ENCODE measurements around the gene MMEL1. TPM values are rescaled to one million over a fixed set of nuclear protein-coding genes. Genes with fewer than 3 reads are reported as not detected.
A peak's percentile ranks its signal among the peaks of the same experiment; 100 is the strongest.

The MMEL1 gene
- total RNA-seq, 1 experiment from 2014 or later, result 0.46 TPM

DNA sequence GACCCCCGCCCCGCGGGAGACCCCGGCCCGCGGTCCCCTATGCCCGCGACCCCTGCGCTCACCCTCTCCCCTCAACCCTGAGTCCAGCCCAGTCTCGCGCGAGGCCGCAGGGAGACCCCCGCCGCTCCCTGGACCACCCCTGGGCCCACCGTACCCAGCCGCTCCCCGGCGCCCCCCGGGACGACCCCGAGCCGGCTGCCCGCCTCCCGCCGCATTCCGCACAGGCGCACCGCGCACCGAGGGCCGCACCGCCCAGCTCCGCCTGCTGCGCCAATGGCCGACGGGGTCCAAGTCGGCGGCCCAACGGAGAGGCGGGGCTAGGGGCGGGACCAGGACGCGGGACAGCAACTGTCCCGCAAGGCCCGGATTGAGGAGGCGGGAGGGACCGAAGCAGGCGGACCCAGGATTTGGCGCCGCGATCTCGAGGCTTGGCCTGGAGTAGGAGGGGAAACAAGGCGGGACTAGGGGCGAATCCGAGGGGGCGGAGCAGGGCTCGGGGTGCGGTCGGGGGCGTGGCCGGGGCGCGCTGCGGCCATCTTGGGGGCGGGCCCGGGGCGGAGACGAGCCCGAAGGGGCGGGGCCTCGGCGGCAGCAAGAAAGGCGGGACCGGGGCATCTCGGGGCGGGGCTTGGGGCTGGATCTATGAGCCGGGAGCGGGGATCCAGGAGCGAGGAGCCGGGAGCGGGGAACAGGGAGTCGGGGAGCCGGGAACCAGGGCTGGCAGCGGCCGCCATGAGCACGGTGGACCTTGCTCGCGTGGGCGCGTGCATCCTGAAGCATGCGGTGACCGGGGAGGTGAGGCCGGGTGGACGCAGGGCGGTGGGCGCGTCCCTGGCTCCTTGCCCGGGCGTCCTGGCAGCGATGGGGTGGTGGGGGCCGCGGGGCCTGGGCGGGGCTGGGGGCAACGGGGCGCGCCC, 46.4 kb downstream of the MMEL1 start, which contains the start of gene PRXL2B:
PRXL2B (plus strand) TSS at position 624 of the 917 bp plus-strand sequence; CDS start at position 733, 109 bp downstream.
- Histone ChIP-seq H3K9me3 (ENCODE audit: control insufficient read depth, insufficient read depth, low read depth, low read length) (no peaks in the 10 kb centered on the region), H3K27ac (ENCODE audit: low read length) (peak within 1 kb of the TSS; percentile 82), H3K4me3 (ENCODE audit: low read depth in 2 of 2, low read length in 2 of 2) (peak within 1 kb of the TSS; percentile 61 to 83), H3K27me3 (ENCODE audit: control insufficient read depth, insufficient read depth, low read length) (no peaks in the 10 kb centered on the region), H3K4me1 (ENCODE audit: control insufficient read depth, insufficient read depth, low read length) (peaks cover 17% of the 10 kb centered on the region), H3K36me3 (ENCODE audit: control insufficient read depth, insufficient read depth, low read length) (no peaks in the 10 kb centered on the region; the same call in 1 of the 2 replicates)
- POLR2A ChIA-PET, result interaction anchor here (0.6 kb wide), 1 partner anchor 52 kb away, joined by 3 read pairs; no protein-coding TSS in a partner anchor
- no TSS peak for BruUV-seq (replicated peaks)
- DNase-seq (ENCODE audit: low read depth, low spot score) (peak; percentile 85), ATAC-seq (peak; percentile 92)
- in situ Hi-C loops (cut with HindIII; ENCODE audit: low pct_unique_long_range_greater_than_20kb, low sequenced_read_pairs) (no loop called here), intact Hi-C loops (cut with micrococcal nuclease; ENCODE audit: unreplicated experiment) (no loop called here)
- TF ChIP-seq TCF7L2 (IDR thresholded peaks at IDR 0.05; ENCODE audit: low read depth, low read length) (no peak), REST (IDR thresholded peaks at IDR 0.05; ENCODE audit: insufficient read depth in 1 of 2, low read depth in 2 of 2, low read length in 1 of 2) (peak in 1 of 2 experiments; percentile 57; a peak in 1 of 4 replicates), SIN3A (IDR thresholded peaks at IDR 0.05; ENCODE audit: borderline replicate concordance, insufficient read depth, low read depth, low read length) (0 out of 2 replicates have a peak, but pooled peaks have one; percentile 8), POLR2AphosphoS5 (IDR thresholded peaks at IDR 0.05; ENCODE audit: low read depth, low read length) (peak; percentile 66)
- TF ChIP-seq, protein P1, sequence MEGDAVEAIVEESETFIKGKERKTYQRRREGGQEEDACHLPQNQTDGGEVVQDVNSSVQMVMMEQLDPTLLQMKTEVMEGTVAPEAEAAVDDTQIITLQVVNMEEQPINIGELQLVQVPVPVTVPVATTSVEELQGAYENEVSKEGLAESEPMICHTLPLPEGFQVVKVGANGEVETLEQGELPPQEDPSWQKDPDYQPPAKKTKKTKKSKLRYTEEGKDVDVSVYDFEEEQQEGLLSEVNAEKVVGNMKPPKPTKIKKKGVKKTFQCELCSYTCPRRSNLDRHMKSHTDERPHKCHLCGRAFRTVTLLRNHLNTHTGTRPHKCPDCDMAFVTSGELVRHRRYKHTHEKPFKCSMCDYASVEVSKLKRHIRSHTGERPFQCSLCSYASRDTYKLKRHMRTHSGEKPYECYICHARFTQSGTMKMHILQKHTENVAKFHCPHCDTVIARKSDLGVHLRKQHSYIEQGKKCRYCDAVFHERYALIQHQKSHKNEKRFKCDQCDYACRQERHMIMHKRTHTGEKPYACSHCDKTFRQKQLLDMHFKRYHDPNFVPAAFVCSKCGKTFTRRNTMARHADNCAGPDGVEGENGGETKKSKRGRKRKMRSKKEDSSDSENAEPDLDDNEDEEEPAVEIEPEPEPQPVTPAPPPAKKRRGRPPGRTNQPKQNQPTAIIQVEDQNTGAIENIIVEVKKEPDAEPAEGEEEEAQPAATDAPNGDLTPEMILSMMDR (IDR thresholded peaks at IDR 0.05), result no peak
- CTCF ChIA-PET, result interaction anchor here (0.6 to 0.7 kb wide), 5 partner anchors 16 to 550 kb away, joined by 3 to 6 read pairs (median 3); no protein-coding TSS in a partner anchor

DNA sequence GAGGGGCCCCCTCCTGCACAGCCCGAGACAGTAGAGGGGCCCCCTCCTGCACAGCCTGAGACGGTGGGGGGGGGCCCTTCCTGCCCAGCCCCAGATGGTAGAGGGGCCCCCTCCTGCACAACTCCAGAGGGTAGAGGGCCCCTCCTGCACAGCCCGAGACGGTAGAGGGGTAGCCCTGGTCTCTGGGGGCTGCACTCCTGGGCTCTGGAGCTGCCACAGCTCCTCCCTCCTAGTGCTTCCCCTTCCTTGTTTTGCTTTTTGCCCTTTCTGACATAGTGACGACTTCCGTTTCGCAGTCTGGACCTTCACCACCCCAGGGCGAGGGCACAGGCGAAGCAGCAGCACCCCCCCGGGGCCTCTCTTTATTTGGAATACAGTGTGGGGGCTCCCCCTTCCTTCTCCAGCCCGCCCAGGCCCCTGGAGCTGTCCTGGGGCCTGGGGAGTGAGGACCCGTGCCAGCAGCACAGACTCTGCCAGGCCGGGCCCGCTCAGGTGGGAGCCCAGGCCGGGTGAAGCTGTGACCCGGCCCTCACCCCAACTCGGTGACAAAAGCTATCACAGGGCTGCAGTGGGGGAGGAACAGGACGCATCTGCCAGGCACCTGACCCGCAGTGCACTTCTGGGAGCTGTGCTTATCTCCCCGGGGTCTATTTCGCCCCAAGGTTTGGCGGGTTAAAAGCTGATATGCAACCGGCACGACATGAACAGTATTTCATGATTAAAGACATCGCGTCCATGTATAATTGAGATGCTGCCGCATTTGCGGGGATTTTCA, 47.3 kb downstream of the MMEL1 start:
- peaks cover 17% of the 10 kb centered on the region for H3K4me1 ChIP-seq (ENCODE audit: control insufficient read depth, insufficient read depth, low read length)
- no peaks in the 10 kb centered on the region; the same call in 1 of the 2 replicates for H3K36me3 ChIP-seq (ENCODE audit: control insufficient read depth, insufficient read depth, low read length)
- CTCF ChIA-PET, result interaction anchor here (0.6 to 0.7 kb wide), 4 partner anchors 15 to 550 kb away, joined by 3 to 6 read pairs (median 4); no protein-coding TSS in a partner anchor
- intact Hi-C loops (cut with micrococcal nuclease; ENCODE audit: unreplicated experiment), result no loop called here
- H3K27ac ChIP-seq (ENCODE audit: low read length), result peak overlapping the region; percentile 82
- no peaks in the 10 kb centered on the region for H3K9me3 ChIP-seq (ENCODE audit: control insufficient read depth, insufficient read depth, low read depth, low read length)
- BruUV-seq (replicated peaks), result TSS peak; percentile 85
- TF ChIP-seq POLR2AphosphoS5 (IDR thresholded peaks at IDR 0.05; ENCODE audit: low read depth, low read length), result no peak
- no peak for TF ChIP-seq SIN3A (IDR thresholded peaks at IDR 0.05; ENCODE audit: borderline replicate concordance, insufficient read depth, low read depth, low read length)
- TF ChIP-seq, protein P1 (IDR thresholded peaks at IDR 0.05), result no peak
- no peak for TF ChIP-seq REST (IDR thresholded peaks at IDR 0.05; ENCODE audit: insufficient read depth in 1 of 2, low read depth in 2 of 2, low read length in 1 of 2)
- no peak for TF ChIP-seq TCF7L2 (IDR thresholded peaks at IDR 0.05; ENCODE audit: low read depth, low read length)
- H3K27me3 ChIP-seq (ENCODE audit: control insufficient read depth, insufficient read depth, low read length), result no peaks in the 10 kb centered on the region
- in situ Hi-C loops (cut with HindIII; ENCODE audit: low pct_unique_long_range_greater_than_20kb, low sequenced_read_pairs), result no loop called here
- no peak for ATAC-seq
- POLR2A ChIA-PET, result interaction anchor here (0.6 kb wide), 1 partner anchor 53 kb away, joined by 3 read pairs; no protein-coding TSS in a partner anchor
- DNase-seq (ENCODE audit: low read depth, low spot score), result no peak
- H3K4me3 ChIP-seq (ENCODE audit: low read depth in 2 of 2, low read length in 2 of 2), result peak overlapping the region; percentile 61 to 83

Measured in Panc1 (cell line).